GM12872 (cell line): ENCODE data around the gene AK5.

ENCODE experiments used
- CTCF ChIP-seq: IDR thresholded peaks from 3 replicates; pipeline ENCODE4 v1.5.1; 2011; ENCODE audit warnings: low read depth, mild to moderate bottlenecking, low read length, moderate library complexity; ENCODE audit not compliant: insufficient read depth

AK5 gene

GRCh38 chr1:77540501-77541161 is 258.8 kb downstream of the AK5 start:
- no peak for TF ChIP-seq CTCF

- no peak for TF ChIP-seq CTCF
Measured at GRCh38 chr1:77541162-77541545, 259.3 kb downstream of the AK5 start.

- TF ChIP-seq CTCF = no peak
Measured at GRCh38 chr1:77542813-77543420, 261.1 kb downstream of the AK5 start.

- TF ChIP-seq CTCF = no peak
Measured at GRCh38 chr1:77543822-77544448, 262.1 kb downstream of the AK5 start.

- TF ChIP-seq CTCF = no peak
Measured at GRCh38 chr1:77544845-77545244, 263.0 kb downstream of the AK5 start.

GRCh38 chr1:77545970-77546369 is 264.2 kb downstream of the AK5 start:
- no peak for TF ChIP-seq CTCF

- no peak for TF ChIP-seq CTCF
Measured at GRCh38 chr1:77546890-77547289, 265.1 kb downstream of the AK5 start.
